ENCODE measurements around the gene EHD4. TPM values are rescaled to one million over a fixed set of nuclear protein-coding genes. Genes with fewer than 3 reads are reported as not detected.

EHD4 gene
- total RNA-seq (ENCODE audit: unreplicated experiment) = 64.9 TPM
- long read RNA-seq, full-length matches to known transcripts = 57 of 62 reads
- long read RNA-seq, partial matches to known transcripts = 1 of 62 reads
- long read RNA-seq, other reads (novel, unspliced or antisense) = 4 of 62 reads

DNA sequence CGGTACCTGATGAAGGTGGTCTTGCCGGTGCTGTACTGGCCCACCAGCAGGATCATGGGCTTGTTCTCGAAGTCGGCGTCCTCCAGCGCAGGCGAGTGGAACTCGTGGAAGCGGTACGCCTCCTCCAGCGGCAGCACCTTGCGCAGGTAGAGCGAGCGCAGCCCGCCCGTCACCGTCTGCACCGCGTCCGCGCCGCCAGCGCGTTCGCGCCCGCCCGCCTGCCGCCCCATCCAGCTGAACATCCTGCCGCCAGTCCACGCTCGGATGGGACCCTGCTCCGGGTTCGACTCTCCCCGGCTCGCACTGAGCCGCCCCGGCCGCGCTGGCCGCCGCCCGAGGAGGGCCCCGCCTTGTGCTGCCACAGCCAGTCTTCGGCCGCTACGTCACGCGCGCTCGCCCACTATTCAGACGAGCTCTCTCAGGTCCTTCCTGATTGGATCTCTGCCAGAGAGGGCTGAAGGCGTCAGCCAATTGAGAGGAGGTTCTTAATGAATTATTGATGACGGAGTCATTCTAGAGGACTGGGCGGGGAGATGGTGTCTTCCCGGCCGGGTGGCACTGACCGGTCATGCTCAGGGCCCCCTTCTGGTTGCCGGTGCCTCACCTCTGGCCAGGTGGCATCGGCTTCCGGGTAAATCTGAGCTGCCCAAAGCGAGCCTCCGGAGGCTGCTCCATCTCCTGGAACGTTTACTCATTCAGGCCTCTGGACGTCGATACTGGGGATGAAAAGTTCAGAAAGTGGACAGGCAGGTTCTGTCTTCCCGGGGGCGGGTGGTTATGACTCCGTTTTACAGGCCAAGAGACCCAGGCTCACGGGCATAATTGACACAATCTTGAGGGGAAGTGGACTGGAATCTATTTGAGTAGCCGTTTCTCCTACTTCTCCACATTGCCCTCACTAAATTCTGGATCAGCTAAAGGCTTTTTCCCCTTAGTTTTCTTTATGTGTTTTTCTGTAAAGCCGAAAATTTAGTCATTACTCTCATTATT, at the start of gene EHD4:
EHD4 (minus strand) TSS at position 305 of the 990 bp plus-strand sequence; CDS start at position 242, 63 bp downstream.
- H3K4me3 Mint-ChIP-seq (ENCODE audit: unreplicated experiment) = peak within 1 kb of the TSS; percentile 92

GRCh38 chr15:42021593-42021992, 49.2 kb upstream of the EHD4 start:
- peaks cover 5% of the 10 kb centered on the region for H3K4me1 Mint-ChIP-seq (ENCODE audit: unreplicated experiment)
- peaks cover 16% of the 10 kb centered on the region for H3K9me3 Mint-ChIP-seq (ENCODE audit: unreplicated experiment)

More for the DNA sequence above, at the start of gene EHD4:
- Mint-ChIP-seq H3K36me3 (ENCODE audit: low read depth, unreplicated experiment) (no peaks in the 10 kb centered on the region), H3K9me3 (ENCODE audit: unreplicated experiment) (no peaks in the 10 kb centered on the region), H3K27me3 (ENCODE audit: unreplicated experiment) (peaks cover 4% of the 10 kb centered on the region), H3K27ac (ENCODE audit: unreplicated experiment) (peak within 1 kb of the TSS; percentile 93), H3K4me1 (ENCODE audit: unreplicated experiment) (peaks cover 31% of the 10 kb centered on the region)
- peak; percentile 92 for DNase-seq (ENCODE audit: low spot score)
- TF ChIP-seq CTCF (IDR thresholded peaks at IDR 0.05; ENCODE audit: unreplicated experiment) = peak; percentile 18

DNA sequence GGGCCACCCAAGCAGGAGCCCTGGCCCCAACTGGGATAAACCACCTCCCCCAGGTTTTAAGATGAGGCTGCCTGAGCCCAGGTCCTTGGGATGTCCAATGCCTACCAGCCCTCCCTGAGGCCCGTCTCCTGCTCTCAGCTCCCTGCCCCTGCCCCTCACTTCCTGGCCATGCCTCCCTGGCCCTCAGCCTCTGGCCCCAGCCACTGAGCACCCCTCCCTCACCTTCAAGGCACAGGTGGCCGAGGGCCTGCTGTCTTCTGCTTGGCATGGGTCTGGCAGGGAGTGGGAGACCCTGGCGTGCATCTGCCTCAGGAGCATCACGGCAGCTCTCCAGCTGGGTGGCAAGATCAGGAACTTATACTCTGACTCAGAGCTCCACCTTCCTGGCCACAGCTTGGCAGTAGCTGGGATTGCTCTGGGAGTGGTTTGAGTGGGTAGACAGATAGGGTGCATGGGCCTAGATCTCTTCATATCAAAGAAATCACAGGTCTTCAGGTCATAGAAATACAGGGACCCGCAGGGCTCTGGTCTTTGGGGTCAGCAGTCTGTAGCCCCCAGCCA, 48.4 kb upstream of the EHD4 start, which contains the start of gene PLA2G4E:
PLA2G4E (minus strand) TSS at position 330 of the 561 bp plus-strand sequence; CDS start at position 318, 12 bp downstream.
- no peak for DNase-seq (ENCODE audit: low spot score)
- H3K4me3 Mint-ChIP-seq (ENCODE audit: unreplicated experiment) = no peak within 1 kb of the TSS
- no peaks in the 10 kb centered on the region for H3K4me1 Mint-ChIP-seq (ENCODE audit: unreplicated experiment)
- peaks cover 21% of the 10 kb centered on the region for H3K36me3 Mint-ChIP-seq (ENCODE audit: low read depth, unreplicated experiment)
- TF ChIP-seq CTCF (IDR thresholded peaks at IDR 0.05; ENCODE audit: unreplicated experiment) = no peak
- no peak within 1 kb of the TSS for H3K27ac Mint-ChIP-seq (ENCODE audit: unreplicated experiment)
- peaks cover 16% of the 10 kb centered on the region for H3K9me3 Mint-ChIP-seq (ENCODE audit: unreplicated experiment)
- no peaks in the 10 kb centered on the region for H3K27me3 Mint-ChIP-seq (ENCODE audit: unreplicated experiment)

More at GRCh38 chr15:42021593-42021992, 49.2 kb upstream of the EHD4 start:
- DNase-seq (ENCODE audit: low spot score) = no peak
- Mint-ChIP-seq H3K27ac (ENCODE audit: unreplicated experiment) (no peak overlapping the region), H3K36me3 (ENCODE audit: low read depth, unreplicated experiment) (peaks cover 21% of the 10 kb centered on the region), H3K27me3 (ENCODE audit: unreplicated experiment) (peaks cover 4% of the 10 kb centered on the region), H3K4me3 (ENCODE audit: unreplicated experiment) (no peak overlapping the region)
- no peak for TF ChIP-seq CTCF (IDR thresholded peaks at IDR 0.05; ENCODE audit: unreplicated experiment)

- H3K27ac Mint-ChIP-seq (ENCODE audit: unreplicated experiment) = no peak overlapping the region
- peaks cover 3% of the 10 kb centered on the region for H3K27me3 Mint-ChIP-seq (ENCODE audit: unreplicated experiment)
- DNase-seq (ENCODE audit: low spot score) = no peak
- peak overlapping the region; percentile 2 for H3K4me3 Mint-ChIP-seq (ENCODE audit: unreplicated experiment)
- TF ChIP-seq CTCF (IDR thresholded peaks at IDR 0.05; ENCODE audit: unreplicated experiment) = no peak
- H3K9me3 Mint-ChIP-seq (ENCODE audit: unreplicated experiment) = peaks cover 12% of the 10 kb centered on the region
- H3K36me3 Mint-ChIP-seq (ENCODE audit: low read depth, unreplicated experiment) = peaks cover 13% of the 10 kb centered on the region
- H3K4me1 Mint-ChIP-seq (ENCODE audit: unreplicated experiment) = peaks cover 2% of the 10 kb centered on the region
Observed at GRCh38 chr15:42018306-42019224, 46.2 kb upstream of the EHD4 start.
